GM12864 (cell line): ENCODE data around the gene PCSK4.

Experiments
- DNase-seq: peaks from one replicate; pipeline ENCODE4 v3.0.0-alpha.2; 2011; ENCODE audit warnings: low read depth
- H3K4me3 ChIP-seq: 2 replicates; pipeline ENCODE4 v1.5.1; 2011; ENCODE audit warnings: mild to moderate bottlenecking, low read depth, low read length, control low read depth
- TF ChIP-seq, protein P1 (sequence below): IDR thresholded peaks from 2 replicates; pipeline ENCODE4 v1.5.1; 2011; ENCODE audit warnings: low read depth, mild to moderate bottlenecking, moderate library complexity, low read length, control low read depth, inconsistent platforms; ENCODE audit errors: missing control alignments

PCSK4 gene

DNA sequence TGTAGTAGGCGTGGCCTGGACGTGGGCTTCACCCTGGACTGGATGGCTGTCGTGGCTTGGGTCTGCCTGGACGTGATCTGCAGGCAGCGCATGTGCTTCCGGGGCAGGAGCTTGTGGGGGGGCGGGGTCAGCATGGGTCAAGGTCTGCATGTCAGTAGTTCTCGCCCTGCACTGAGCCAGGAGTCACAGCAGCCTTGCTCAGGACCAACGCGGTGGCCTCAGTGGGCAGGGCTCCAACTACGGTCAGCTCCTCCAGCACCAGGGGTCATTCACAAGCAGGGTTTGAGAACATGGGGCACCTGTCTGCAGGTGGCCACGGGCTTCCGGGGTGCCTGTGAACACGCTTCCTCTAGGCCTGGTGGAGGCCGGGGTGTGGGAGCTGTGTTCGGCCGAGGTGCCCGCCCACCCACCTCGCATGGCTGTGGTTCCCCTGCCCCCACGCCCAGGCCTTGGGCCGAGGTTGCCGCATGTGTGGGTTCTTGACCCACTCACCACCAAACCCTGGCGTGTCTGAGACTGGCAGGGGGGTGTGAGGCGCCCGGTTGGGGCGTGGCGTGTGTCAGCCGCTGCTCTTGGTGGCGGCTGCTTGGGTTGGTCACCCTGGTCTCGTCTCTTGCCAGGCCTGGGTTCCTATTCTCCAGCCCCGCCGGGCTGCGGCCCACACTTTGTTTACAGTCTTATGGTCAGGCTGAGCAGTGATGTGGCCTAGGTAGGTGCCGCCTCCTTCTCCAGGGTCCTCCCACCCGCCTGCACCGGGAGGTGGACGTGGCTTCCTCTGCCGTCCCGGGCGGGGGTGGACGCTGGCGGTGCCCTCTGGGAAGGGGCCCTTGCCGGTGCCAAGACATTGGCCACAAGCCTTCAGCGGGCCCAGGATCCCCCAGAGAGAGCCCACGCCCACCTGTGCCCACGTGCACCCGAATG, 56.8 kb downstream of the PCSK4 start:
- no peak overlapping the region for H3K4me3 ChIP-seq
- no peak for DNase-seq
- TF ChIP-seq, protein P1, sequence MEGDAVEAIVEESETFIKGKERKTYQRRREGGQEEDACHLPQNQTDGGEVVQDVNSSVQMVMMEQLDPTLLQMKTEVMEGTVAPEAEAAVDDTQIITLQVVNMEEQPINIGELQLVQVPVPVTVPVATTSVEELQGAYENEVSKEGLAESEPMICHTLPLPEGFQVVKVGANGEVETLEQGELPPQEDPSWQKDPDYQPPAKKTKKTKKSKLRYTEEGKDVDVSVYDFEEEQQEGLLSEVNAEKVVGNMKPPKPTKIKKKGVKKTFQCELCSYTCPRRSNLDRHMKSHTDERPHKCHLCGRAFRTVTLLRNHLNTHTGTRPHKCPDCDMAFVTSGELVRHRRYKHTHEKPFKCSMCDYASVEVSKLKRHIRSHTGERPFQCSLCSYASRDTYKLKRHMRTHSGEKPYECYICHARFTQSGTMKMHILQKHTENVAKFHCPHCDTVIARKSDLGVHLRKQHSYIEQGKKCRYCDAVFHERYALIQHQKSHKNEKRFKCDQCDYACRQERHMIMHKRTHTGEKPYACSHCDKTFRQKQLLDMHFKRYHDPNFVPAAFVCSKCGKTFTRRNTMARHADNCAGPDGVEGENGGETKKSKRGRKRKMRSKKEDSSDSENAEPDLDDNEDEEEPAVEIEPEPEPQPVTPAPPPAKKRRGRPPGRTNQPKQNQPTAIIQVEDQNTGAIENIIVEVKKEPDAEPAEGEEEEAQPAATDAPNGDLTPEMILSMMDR, result no peak

DNA sequence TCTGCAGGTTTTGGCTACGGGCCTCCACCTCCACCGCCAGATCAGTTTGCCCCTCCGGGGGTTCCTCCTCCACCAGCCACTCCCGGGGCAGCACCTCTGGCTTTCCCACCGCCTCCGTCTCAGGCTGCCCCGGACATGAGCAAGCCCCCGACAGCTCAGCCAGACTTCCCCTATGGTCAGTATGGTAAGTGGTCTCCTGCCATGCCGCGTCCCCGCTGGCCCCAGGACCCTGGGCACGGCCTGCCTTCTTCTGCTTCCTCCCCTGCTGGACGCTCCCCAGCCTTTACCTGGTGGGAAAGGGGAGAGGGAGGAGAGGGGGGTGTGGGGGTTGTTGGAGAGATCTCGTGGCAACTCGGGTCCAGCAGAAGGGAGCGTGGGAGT, 57.7 kb downstream of the PCSK4 start:
- no peak for DNase-seq
- TF ChIP-seq, protein P1, result no peak
- H3K4me3 ChIP-seq, result no peak overlapping the region

- TF ChIP-seq, protein P1, result no peak
- no peak overlapping the region for H3K4me3 ChIP-seq
- DNase-seq, result no peak
These were observed 58.2 kb downstream of the PCSK4 start for GRCh38 chr19:1431759-1432506.
